OCI-LY1 (cell line): Measurements from ENCODE around the gene RUNX1.

Experiments used
- CTCF ChIP-seq: fragments of 200-600 bp; sonication (generic), shearing (Covaris generic); IDR thresholded peaks from 2 replicates; pipeline ENCODE4 v1.5.1; 2017; ENCODE audit warnings: mild to moderate bottlenecking, antibody characterized with exemption, low read length, moderate library complexity, mixed read lengths
- EZH2 ChIP-seq: fragments of 200-600 bp; sonication (generic), shearing (Covaris generic); IDR thresholded peaks from 2 replicates; pipeline ENCODE4 v1.8.0; 2017; ENCODE audit warnings: borderline replicate concordance, mixed run types, mild to moderate bottlenecking, antibody characterized with exemption, low read length, moderate library complexity, mixed read lengths

GRCh38 chr21:34924194-34924593, 124.9 kb downstream of the RUNX1 start:
- TF ChIP-seq EZH2 = no peak
- TF ChIP-seq CTCF = no peak
